COLO829 (cell line): Measurements from ENCODE around the gene DDIT3.
"Not testable (repeated sequence)": the region's sequence is repeated elsewhere in the genome, so short reads cannot be mapped to it uniquely, and the experiment has no call there.

ENCODE experiments used
- DNase-seq: peaks from one replicate; pipeline ENCODE4 v3.0.0; 2012; ENCODE audit warnings: low spot score

Gene DDIT3

GRCh38 chr12:57520053-57520818 is at the start of gene DDIT3:
TSS of gene DDIT3 (minus strand) at chr12:57520514. CDS start at chr12:57517406, 3,108 bp downstream.
- DNase-seq, result peak; percentile 94

GRCh38 chr12:57569858-57570257 is 49.5 kb upstream of the DDIT3 start:
- no peak for DNase-seq

- no peak for DNase-seq
Observed at GRCh38 chr12:57568838-57569237, 48.5 kb upstream of the DDIT3 start.

- no peak for DNase-seq
Observed at GRCh38 chr12:57564178-57564740, 43.9 kb upstream of the DDIT3 start.

- DNase-seq, result no peak
Observed at GRCh38 chr12:57563358-57563757, 43.0 kb upstream of the DDIT3 start.

GRCh38 chr12:57561117-57561516 is 40.8 kb upstream of the DDIT3 start:
- not testable (repeated sequence) for DNase-seq

- DNase-seq, result no peak
Observed at GRCh38 chr12:57560516-57560915, 40.2 kb upstream of the DDIT3 start.

- DNase-seq, result no peak
Observed at GRCh38 chr12:57558864-57559263, 38.5 kb upstream of the DDIT3 start.

GRCh38 chr12:57554897-57555296 is 34.6 kb upstream of the DDIT3 start:
- DNase-seq, result no peak

- DNase-seq, result no peak
Observed at GRCh38 chr12:57554453-57554852, 34.1 kb upstream of the DDIT3 start.

- DNase-seq, result no peak
Observed at GRCh38 chr12:57553343-57554202, 33.3 kb upstream of the DDIT3 start.

- peak; percentile 14 for DNase-seq
Observed at GRCh38 chr12:57552835-57553313, 32.6 kb upstream of the DDIT3 start.

GRCh38 chr12:57552306-57552651 is 32.0 kb upstream of the DDIT3 start:
- no peak for DNase-seq

GRCh38 chr12:57551637-57552305 is 31.5 kb upstream of the DDIT3 start:
- no peak for DNase-seq

GRCh38 chr12:57550641-57551549 is 30.6 kb upstream of the DDIT3 start:
- DNase-seq, result no peak

GRCh38 chr12:57549909-57550640 is 29.8 kb upstream of the DDIT3 start, which contains the start of gene KIF5A:
TSS of gene KIF5A (plus strand) at chr12:57550044. CDS start at chr12:57550272, 228 bp downstream.
- peak; percentile 28 for DNase-seq

- no peak for DNase-seq
Observed at GRCh38 chr12:57549203-57549908, 29.0 kb upstream of the DDIT3 start.

GRCh38 chr12:57548488-57548887 is 28.2 kb upstream of the DDIT3 start:
- no peak for DNase-seq

- DNase-seq, result no peak
Observed at GRCh38 chr12:57548013-57548315, 27.6 kb upstream of the DDIT3 start.
